ENCODE data around the gene STXBP5. TPM values are rescaled to one million over a fixed set of nuclear protein-coding genes. Genes with fewer than 3 reads are reported as not detected.

The STXBP5 gene
- total and polyA plus RNA-seq, 2 experiments from 2014 or later, result 11.1 to 30.3 TPM

DNA sequence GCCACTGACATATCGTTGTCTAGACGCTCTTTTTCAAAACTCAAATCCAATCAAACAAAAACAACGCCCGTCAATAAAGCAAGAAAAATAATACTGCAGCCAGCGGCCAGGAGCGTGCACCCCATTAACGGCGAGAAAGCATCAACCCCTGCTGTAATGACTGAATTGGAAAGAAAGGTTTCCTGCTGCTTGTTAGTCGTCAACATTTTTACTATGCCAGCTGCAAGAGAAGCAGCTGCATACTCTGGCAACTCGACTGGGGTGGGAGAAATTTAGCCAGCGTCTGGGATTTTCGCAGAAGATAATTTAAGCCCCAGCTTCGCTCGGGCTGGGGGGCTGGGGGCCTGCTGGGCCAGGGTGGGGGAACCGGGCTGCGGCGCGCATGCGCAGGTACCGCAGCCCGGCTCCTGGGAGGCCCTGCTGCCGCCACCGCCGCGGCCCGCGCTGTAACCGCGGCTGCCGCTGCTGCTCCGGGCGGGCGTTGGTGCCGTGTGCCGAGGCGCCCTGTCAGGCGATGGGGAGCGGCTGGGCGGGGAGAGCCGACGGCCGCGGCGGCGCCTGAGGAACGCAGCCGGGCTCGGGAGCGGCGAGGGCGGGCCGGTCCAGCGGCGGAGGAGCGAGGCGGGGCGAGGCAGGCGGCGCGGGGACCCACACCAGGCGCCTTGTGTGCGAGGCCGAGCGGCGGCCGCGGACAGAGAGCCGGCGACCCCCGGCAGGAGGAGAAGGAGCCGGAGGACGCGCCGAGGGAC, 732 bp upstream of the STXBP5 start:
- Histone ChIP-seq H3K27ac (peak overlapping the region; percentile 98), H3K27me3 (no peaks in the 10 kb centered on the region), H3K4me1 (ENCODE audit: insufficient read depth) (peaks cover 20% of the 10 kb centered on the region), H4K20me1 (ENCODE audit: insufficient read depth, poor library complexity, severe bottlenecking) (peaks cover 8% of the 10 kb centered on the region), H2AFZ (peak overlapping the region; percentile 98), H3K4me2 (peak overlapping the region; percentile 97), H3K4me3 (peak overlapping the region; percentile 48), H3K9me3 (ENCODE audit: low read depth) (no peaks in the 10 kb centered on the region), H3K79me2 (peaks cover 42% of the 10 kb centered on the region), H3K36me3 (replicated peaks; ENCODE audit: insufficient read depth, low read depth) (no peaks in the 10 kb centered on the region), H3K9me2 (replicated peaks; ENCODE audit: insufficient read depth) (no peaks in the 10 kb centered on the region)
- WGBS (ENCODE audit: low lambda C conversion rate, missing lambda C conversion rate), result under 1% methylated on average over 31 of the region's 74 CpGs
- DNase-seq (ENCODE audit: low spot score), result peak; percentile 92
- TF ChIP-seq EZH2 (IDR thresholded peaks at IDR 0.05; ENCODE audit: borderline replicate concordance), result no peak
- TF ChIP-seq, protein P1, sequence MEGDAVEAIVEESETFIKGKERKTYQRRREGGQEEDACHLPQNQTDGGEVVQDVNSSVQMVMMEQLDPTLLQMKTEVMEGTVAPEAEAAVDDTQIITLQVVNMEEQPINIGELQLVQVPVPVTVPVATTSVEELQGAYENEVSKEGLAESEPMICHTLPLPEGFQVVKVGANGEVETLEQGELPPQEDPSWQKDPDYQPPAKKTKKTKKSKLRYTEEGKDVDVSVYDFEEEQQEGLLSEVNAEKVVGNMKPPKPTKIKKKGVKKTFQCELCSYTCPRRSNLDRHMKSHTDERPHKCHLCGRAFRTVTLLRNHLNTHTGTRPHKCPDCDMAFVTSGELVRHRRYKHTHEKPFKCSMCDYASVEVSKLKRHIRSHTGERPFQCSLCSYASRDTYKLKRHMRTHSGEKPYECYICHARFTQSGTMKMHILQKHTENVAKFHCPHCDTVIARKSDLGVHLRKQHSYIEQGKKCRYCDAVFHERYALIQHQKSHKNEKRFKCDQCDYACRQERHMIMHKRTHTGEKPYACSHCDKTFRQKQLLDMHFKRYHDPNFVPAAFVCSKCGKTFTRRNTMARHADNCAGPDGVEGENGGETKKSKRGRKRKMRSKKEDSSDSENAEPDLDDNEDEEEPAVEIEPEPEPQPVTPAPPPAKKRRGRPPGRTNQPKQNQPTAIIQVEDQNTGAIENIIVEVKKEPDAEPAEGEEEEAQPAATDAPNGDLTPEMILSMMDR (IDR thresholded peaks at IDR 0.05; ENCODE audit: poor library complexity), result no peak

DNA sequence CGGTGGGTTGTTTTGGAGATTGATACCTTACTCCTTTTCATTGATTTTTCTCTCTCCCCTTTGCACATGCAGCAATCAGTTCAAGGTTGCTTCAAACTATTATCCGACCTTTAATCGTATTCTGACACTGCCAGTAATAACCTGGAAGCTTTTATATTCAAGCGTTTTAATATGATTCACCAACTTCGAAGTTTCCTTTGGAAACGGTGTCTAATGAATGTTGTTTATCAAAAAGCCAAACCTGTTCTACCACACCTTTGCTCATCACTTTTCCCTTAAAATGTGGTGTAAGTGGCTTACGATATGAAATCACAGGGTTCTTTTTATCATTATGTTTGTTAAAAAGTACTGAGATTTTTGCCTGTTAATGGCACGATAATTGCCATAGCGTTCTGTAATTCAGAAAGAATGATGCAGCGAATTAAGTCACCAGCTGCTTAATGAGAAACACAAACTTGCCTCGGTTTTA, 660 bp downstream of the STXBP5 start:
- peak overlapping the region; percentile 85 for H3K4me2 ChIP-seq
- H2AFZ ChIP-seq, result peak overlapping the region; percentile 91
- no peaks in the 10 kb centered on the region for H3K36me3 ChIP-seq (replicated peaks; ENCODE audit: insufficient read depth, low read depth)
- H3K9me3 ChIP-seq (ENCODE audit: low read depth), result no peaks in the 10 kb centered on the region
- peaks cover 20% of the 10 kb centered on the region for H3K4me1 ChIP-seq (ENCODE audit: insufficient read depth)
- peaks cover 56% of the 10 kb centered on the region for H3K79me2 ChIP-seq
- H3K4me3 ChIP-seq, result peak overlapping the region; percentile 88
- H3K9me2 ChIP-seq (replicated peaks; ENCODE audit: insufficient read depth), result no peaks in the 10 kb centered on the region
- DNase-seq (ENCODE audit: low spot score), result no peak
- TF ChIP-seq EZH2phosphoT487 (IDR thresholded peaks at IDR 0.05; ENCODE audit: low read depth, severe bottlenecking, unreplicated experiment) (no peak), EZH2 (IDR thresholded peaks at IDR 0.05; ENCODE audit: borderline replicate concordance) (no peak)
- TF ChIP-seq, protein P1 (IDR thresholded peaks at IDR 0.05; ENCODE audit: poor library complexity), result no peak
- H3K27ac ChIP-seq, result peak overlapping the region; percentile 98
- peaks cover 11% of the 10 kb centered on the region for H4K20me1 ChIP-seq (ENCODE audit: insufficient read depth, poor library complexity, severe bottlenecking)
- WGBS (ENCODE audit: low lambda C conversion rate, missing lambda C conversion rate), result 10% methylated on average over 11 of the region's 11 CpGs
- H3K27me3 ChIP-seq, result no peaks in the 10 kb centered on the region

DNA sequence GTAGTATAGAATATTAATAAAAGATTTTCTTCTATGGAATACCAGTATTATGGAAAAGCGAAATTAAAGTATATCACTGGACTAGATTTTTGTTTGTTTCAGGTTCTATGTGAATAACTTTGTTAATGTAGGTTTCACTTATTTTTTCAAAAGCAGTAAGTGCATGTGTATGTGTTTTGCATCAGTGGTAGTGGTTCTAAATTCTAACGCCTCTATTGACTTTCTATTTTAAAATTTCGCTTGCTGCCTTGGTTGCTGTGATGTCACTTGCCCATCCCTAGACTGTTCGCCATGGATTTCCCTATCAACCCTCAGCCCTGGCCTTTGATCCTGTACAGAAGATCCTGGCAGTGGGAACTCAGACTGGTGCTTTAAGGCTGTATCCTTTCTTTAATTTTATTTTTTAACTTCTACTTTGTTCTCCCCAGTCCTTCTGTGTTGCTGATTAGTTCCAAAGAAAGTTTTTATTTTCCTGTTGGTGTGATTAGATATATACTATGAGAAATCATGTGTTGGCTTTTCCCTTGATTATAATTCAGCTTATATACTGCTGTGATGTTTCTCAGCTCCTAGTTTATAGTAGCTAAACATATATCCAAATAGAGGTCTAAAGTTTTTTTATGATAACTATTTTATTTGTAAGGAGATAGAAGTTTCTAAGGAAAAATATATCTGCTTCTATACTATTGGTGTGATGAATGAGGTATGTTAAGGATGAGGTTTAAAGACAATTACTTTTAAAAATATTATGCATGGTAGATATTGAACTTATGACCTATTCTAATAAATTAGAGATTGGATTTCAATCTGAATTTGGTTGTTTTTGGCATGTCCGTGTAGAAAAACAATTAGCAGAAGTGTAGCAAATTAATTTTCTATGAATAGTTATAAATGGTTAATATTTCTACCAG, 1.7 kb downstream of the STXBP5 start:
- H3K27ac ChIP-seq, result peak overlapping the region; percentile 17
- DNase-seq (ENCODE audit: low spot score), result no peak
- TF ChIP-seq, protein P1 (IDR thresholded peaks at IDR 0.05; ENCODE audit: poor library complexity), result no peak
- no peak for TF ChIP-seq EZH2phosphoT487 (IDR thresholded peaks at IDR 0.05; ENCODE audit: low read depth, severe bottlenecking, unreplicated experiment)
- no peak for TF ChIP-seq EZH2 (IDR thresholded peaks at IDR 0.05; ENCODE audit: borderline replicate concordance)
- WGBS (ENCODE audit: low lambda C conversion rate, missing lambda C conversion rate), result 60% methylated on average over 5 of the region's 5 CpGs
- no peaks in the 10 kb centered on the region for H3K9me2 ChIP-seq (replicated peaks; ENCODE audit: insufficient read depth)
- H3K36me3 ChIP-seq (replicated peaks; ENCODE audit: insufficient read depth, low read depth), result no peaks in the 10 kb centered on the region
- H2AFZ ChIP-seq, result no peak overlapping the region
- H3K79me2 ChIP-seq, result peaks cover 67% of the 10 kb centered on the region
- H3K4me3 ChIP-seq, result peak overlapping the region; percentile 88
- H3K4me1 ChIP-seq (ENCODE audit: insufficient read depth), result peaks cover 20% of the 10 kb centered on the region
- no peaks in the 10 kb centered on the region for H3K9me3 ChIP-seq (ENCODE audit: low read depth)
- H3K4me2 ChIP-seq, result peak overlapping the region; percentile 85
- peaks cover 11% of the 10 kb centered on the region for H4K20me1 ChIP-seq (ENCODE audit: insufficient read depth, poor library complexity, severe bottlenecking)
- H3K27me3 ChIP-seq, result no peaks in the 10 kb centered on the region

Data from hepatocyte (in vitro differentiated cells).